ENCODE results near the gene B4GALT5. TPM values are rescaled to one million over a fixed set of nuclear protein-coding genes. Genes with fewer than 3 reads are reported as not detected.

B4GALT5 gene
- total RNA-seq, 3 donors from 2014 or later, result 16.8 to 33.8 (median 22.1) TPM

DNA sequence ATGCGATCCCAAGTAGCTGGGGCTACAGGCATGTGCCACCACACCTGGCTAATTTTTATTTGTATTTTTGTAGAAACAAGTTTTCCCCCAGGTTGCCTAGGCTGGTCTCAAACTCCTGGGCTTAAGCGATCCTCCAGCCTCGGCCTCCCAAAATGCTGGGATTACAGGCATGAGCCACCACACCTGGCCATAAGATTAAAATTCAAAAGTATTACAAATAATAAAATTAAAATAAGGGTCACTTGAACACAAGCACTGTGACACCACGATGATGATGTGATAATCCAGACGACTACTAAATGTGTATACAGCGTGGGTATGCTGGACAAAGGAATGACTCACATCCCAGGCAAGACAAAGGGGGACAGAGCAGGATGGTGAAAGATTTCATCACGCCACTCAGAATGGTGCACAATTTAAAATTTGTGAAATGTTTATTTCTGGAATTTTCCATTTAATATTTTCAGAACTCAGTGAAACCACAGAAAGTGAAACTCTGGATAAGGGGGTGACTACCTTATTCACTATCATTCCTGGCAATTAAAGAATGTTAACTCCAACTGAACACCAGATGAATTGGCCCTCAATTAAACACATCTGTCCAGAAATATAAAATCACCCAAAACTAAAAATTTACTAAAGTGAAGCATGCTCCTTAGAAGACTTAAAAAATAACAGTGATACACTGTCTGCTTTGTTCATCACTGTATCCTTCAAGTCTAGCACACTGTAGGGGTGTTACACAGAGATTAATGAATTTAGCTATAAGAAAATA is 13.1 kb downstream of the B4GALT5 start:
- Histone ChIP-seq H3K9me3 (no peaks in the 10 kb centered on the region), H3K27me3 (no peaks in the 10 kb centered on the region), H3K36me3 (no peaks in the 10 kb centered on the region), H3K4me3 (no peak overlapping the region), H3K27ac (peak overlapping the region; percentile 10 to 22), H3K4me1 (no peaks in the 10 kb centered on the region)
- no peak for DNase-seq (ENCODE audit: low spot score in 2 of 2)
- intact Hi-C loops (cut with DNase I; ENCODE audit: low total_unique reads), result no loop called here
- TF ChIP-seq POLR2AphosphoS5 (IDR thresholded peaks at IDR 0.05) (no peak), POLR2A (IDR thresholded peaks at IDR 0.05) (no peak)
- TF ChIP-seq, protein P1, sequence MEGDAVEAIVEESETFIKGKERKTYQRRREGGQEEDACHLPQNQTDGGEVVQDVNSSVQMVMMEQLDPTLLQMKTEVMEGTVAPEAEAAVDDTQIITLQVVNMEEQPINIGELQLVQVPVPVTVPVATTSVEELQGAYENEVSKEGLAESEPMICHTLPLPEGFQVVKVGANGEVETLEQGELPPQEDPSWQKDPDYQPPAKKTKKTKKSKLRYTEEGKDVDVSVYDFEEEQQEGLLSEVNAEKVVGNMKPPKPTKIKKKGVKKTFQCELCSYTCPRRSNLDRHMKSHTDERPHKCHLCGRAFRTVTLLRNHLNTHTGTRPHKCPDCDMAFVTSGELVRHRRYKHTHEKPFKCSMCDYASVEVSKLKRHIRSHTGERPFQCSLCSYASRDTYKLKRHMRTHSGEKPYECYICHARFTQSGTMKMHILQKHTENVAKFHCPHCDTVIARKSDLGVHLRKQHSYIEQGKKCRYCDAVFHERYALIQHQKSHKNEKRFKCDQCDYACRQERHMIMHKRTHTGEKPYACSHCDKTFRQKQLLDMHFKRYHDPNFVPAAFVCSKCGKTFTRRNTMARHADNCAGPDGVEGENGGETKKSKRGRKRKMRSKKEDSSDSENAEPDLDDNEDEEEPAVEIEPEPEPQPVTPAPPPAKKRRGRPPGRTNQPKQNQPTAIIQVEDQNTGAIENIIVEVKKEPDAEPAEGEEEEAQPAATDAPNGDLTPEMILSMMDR (IDR thresholded peaks at IDR 0.05), result no peak

DNA sequence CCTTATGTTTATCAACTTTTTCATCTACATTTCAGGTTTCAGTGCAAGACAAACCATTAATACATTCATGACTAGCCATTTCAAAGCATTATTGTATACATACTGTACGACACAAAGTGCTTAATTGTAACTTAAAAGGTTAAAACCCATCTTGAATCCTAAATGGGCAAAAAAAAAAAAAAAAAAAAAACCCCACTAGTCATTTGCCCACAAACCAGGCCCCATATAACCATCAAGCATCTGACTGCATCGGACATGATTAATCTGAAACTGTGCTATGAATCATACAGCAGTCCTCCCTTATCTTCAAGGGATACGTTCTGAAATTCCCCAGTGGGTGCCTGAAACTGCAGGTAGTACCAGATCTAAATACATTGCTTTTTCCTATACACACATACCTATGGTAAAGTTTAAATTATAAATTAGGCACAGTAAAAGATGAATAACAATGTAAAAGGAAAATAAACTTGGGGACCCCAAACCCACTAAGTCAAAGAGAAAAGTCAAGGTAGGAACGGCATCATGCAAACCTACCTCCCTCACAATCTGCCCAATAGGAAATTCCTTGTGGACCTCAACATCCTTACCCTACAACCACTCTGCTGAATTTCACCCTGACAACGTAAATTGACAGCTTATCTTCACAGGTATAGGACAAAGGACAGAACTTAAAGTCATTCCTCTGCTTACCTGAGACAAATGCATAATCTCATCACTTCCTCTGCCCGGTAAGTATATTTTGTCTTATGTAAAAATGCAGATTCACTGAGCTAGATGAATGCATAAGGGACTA is 14.3 kb downstream of the B4GALT5 start:
- Histone ChIP-seq H3K4me3 (no peak overlapping the region), H3K4me1 (no peaks in the 10 kb centered on the region), H3K27me3 (no peaks in the 10 kb centered on the region), H3K9me3 (no peaks in the 10 kb centered on the region), H3K27ac (no peak overlapping the region), H3K36me3 (no peaks in the 10 kb centered on the region)
- intact Hi-C loops (cut with DNase I; ENCODE audit: low total_unique reads), result no loop called here
- TF ChIP-seq POLR2AphosphoS5 (IDR thresholded peaks at IDR 0.05) (no peak), POLR2A (IDR thresholded peaks at IDR 0.05) (no peak)
- TF ChIP-seq, protein P1 (IDR thresholded peaks at IDR 0.05), result no peak
- no peak for DNase-seq (ENCODE audit: low spot score in 2 of 2)

DNA sequence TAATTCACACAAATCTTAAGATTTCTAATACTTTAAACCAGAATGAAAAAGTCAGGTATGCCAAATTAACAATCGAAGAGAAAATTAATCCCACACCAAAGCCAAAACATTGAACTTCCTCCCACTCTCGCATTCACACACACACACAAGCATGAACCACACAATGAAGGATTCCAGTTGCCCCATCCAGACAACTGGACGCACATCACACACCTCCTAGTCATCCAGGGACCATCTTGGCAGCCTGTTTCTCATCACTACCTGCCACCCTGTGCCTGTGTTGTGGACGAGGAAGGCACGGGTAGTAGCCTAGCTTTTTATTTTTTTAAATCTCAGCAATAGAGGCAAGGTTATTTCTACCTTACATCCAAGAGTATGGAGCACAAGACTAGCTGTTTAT is 15.2 kb downstream of the B4GALT5 start:
- intact Hi-C loops (cut with DNase I; ENCODE audit: low total_unique reads), result no loop called here
- H3K27me3 ChIP-seq, result no peaks in the 10 kb centered on the region
- H3K36me3 ChIP-seq, result no peaks in the 10 kb centered on the region
- no peak overlapping the region for H3K4me3 ChIP-seq
- DNase-seq (ENCODE audit: low spot score in 2 of 2), result no peak
- H3K4me1 ChIP-seq, result no peaks in the 10 kb centered on the region
- TF ChIP-seq, protein P1 (IDR thresholded peaks at IDR 0.05), result no peak
- H3K9me3 ChIP-seq, result no peaks in the 10 kb centered on the region
- no peak overlapping the region for H3K27ac ChIP-seq

DNA sequence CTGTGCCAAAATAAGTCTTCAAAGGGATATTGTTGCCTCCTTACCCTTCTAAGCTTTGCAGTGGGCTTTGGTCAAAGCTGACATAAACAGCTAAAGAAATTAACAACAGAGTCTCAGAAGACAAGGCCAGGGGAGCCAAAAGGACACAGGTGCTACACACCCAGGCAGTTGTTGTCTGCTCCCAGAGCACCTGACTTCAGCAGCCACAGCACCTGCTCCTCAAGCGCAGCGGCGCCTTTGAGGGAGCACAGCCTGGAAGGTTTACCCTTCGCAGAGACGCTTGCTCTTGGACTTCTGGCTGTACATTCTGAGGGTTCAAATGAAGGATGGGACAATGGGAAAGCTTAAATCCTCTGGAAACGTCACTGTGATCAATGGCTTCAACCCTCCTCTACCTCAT is 16.6 kb downstream of the B4GALT5 start:
- intact Hi-C loops (cut with DNase I; ENCODE audit: low total_unique reads), result no loop called here
- no peaks in the 10 kb centered on the region for H3K27me3 ChIP-seq
- H3K4me1 ChIP-seq, result no peaks in the 10 kb centered on the region
- no peaks in the 10 kb centered on the region for H3K36me3 ChIP-seq
- TF ChIP-seq POLR2A (IDR thresholded peaks at IDR 0.05), result no peak
- TF ChIP-seq, protein P1 (IDR thresholded peaks at IDR 0.05), result no peak
- TF ChIP-seq POLR2AphosphoS5 (IDR thresholded peaks at IDR 0.05), result no peak
- peak in 1 of 2 donors; percentile 35 for DNase-seq (ENCODE audit: low spot score in 2 of 2)
- H3K4me3 ChIP-seq, result no peak overlapping the region
- H3K27ac ChIP-seq, result peak overlapping the region in 1 of 2 donors; percentile 29
- H3K9me3 ChIP-seq, result no peaks in the 10 kb centered on the region

DNA sequence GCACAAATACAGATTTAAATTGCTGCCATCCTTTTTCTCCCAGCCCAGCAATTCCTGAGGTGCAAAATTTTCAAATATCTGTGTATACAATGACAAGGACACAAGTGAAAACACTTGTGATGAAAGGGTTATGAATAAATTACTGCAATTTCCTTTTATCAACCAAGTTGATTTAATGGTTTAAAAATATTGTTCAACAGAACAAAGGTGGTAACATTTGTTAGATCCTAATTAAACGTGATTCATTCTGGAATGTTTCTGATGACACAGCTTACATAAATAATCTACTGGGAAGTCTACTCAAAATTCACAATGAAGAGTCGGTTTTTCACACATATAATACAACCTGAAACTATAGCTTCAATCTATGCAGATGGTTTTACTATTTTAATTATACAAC is 17.1 kb downstream of the B4GALT5 start:
- H3K36me3 ChIP-seq, result no peaks in the 10 kb centered on the region
- H3K4me1 ChIP-seq, result no peaks in the 10 kb centered on the region
- DNase-seq (ENCODE audit: low spot score in 2 of 2), result no peak
- H3K27ac ChIP-seq, result peak overlapping the region in 1 of 2 donors; percentile 29
- no peak overlapping the region for H3K4me3 ChIP-seq
- H3K9me3 ChIP-seq, result no peaks in the 10 kb centered on the region
- no peaks in the 10 kb centered on the region for H3K27me3 ChIP-seq
- TF ChIP-seq POLR2A (IDR thresholded peaks at IDR 0.05), result no peak
- TF ChIP-seq, protein P1 (IDR thresholded peaks at IDR 0.05), result no peak
- TF ChIP-seq POLR2AphosphoS5 (IDR thresholded peaks at IDR 0.05), result no peak
- intact Hi-C loops (cut with DNase I; ENCODE audit: low total_unique reads), result no loop called here

Measured in breast epithelium (tissue), 4 donors.